ENCODE measurements around the gene TST.

TST gene

DNA sequence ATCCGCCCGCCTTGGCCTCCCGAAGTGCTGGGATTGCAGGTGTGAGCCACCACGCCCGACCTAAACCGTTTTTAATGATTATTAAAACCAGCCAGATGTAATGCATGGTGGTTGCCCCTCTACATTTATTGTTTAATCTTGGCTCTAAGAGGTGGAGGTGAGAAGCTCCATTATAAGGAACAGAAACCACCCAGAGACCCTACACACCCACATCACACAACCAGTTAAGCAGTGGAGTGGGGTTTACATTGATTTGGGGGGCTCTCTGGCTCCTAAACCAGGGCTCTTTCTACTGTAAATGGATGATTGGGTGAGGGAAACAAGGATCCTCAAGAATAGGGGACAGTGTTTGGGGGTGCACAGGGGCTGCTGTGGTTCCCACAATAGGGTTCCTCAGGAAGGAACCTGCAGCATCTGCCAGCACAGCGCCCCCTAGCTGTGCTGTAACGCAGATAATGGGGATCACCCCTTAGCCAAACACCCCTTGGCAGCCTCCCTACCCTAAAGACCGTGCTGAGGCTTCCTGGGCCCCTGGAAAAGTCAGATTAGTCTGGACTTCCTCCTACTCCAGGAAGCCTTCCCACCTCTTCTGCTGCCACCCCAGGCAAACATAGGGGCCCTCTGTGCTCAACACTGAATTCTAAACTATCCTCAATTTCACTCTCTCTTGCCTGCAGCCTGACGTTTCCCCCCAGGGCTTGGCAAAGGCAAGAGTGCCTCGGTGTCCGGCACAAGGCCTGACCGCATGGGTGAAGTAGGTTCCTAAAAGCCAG is 2.6 kb upstream of the TST start:
- H3K27me3 ChIP-seq (replicated peaks; ENCODE audit: control insufficient read depth, insufficient read depth, low read length, poor library complexity, severe bottlenecking), result no peaks in the 10 kb centered on the region
- no peaks in the 10 kb centered on the region for H3K9me3 ChIP-seq (ENCODE audit: control insufficient read depth, low read length)
- H3K27ac ChIP-seq (ENCODE audit: insufficient read depth, low read length, poor library complexity, severe bottlenecking), result no peak overlapping the region
- H3K4me1 ChIP-seq (ENCODE audit: control insufficient read depth, insufficient read depth, low read length, poor library complexity, severe bottlenecking), result peaks cover 8% of the 10 kb centered on the region
- H3K4me3 ChIP-seq (ENCODE audit: insufficient read depth, low read depth, low read length, poor library complexity, severe bottlenecking), result no peak overlapping the region
- DNase-seq, result peak in 2 of 3 donors; percentile 27 to 37
- H3K36me3 ChIP-seq (ENCODE audit: control insufficient read depth, insufficient read depth, low read length), result no peaks in the 10 kb centered on the region

DNA sequence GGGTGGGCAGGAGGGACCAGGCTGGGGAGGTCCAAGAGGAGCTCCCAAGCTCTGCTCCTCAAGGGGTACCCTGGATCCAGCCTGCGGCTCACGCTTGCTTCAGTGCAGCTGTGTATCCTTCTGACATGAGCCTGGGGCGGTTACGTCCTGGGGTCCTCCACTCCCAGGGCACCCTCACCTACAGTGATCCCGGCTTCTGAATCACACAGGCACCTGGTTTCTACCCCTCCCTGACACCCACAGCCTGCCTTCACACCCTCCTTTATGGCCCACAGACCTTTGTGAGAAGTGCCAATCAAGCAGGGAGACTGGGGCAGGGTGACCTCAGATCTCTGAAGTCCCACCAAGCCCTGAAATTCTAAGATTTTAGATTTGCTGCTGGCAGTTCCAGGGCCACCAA is 1.8 kb upstream of the TST start:
- Histone ChIP-seq H3K4me3 (ENCODE audit: insufficient read depth, low read depth, low read length, poor library complexity, severe bottlenecking) (no peak overlapping the region), H3K4me1 (ENCODE audit: control insufficient read depth, insufficient read depth, low read length, poor library complexity, severe bottlenecking) (peaks cover 8% of the 10 kb centered on the region), H3K27me3 (replicated peaks; ENCODE audit: control insufficient read depth, insufficient read depth, low read length, poor library complexity, severe bottlenecking) (no peaks in the 10 kb centered on the region), H3K36me3 (ENCODE audit: control insufficient read depth, insufficient read depth, low read length) (no peaks in the 10 kb centered on the region), H3K27ac (ENCODE audit: insufficient read depth, low read length, poor library complexity, severe bottlenecking) (no peak overlapping the region), H3K9me3 (ENCODE audit: control insufficient read depth, low read length) (no peaks in the 10 kb centered on the region)
- no peak for DNase-seq

DNA sequence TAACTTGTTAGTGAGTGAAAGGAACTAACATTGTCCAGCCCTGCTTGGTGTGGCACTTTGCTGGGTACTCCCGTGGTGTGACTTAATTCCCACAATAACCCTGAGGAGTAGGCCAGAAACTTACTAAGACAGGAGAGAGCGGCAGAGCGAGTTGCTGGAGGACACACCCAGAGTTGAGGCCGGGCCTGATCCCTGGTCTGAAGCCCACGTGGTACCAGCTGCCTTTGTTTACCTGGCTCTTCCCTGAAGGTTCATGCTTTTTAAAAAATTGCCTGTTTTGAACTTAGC is 889 bp upstream of the TST start:
- Histone ChIP-seq H3K4me1 (ENCODE audit: control insufficient read depth, insufficient read depth, low read length, poor library complexity, severe bottlenecking) (peaks cover 8% of the 10 kb centered on the region), H3K27ac (ENCODE audit: insufficient read depth, low read length, poor library complexity, severe bottlenecking) (no peak overlapping the region), H3K36me3 (ENCODE audit: control insufficient read depth, insufficient read depth, low read length) (no peaks in the 10 kb centered on the region), H3K27me3 (replicated peaks; ENCODE audit: control insufficient read depth, insufficient read depth, low read length, poor library complexity, severe bottlenecking) (no peaks in the 10 kb centered on the region), H3K9me3 (ENCODE audit: control insufficient read depth, low read length) (no peaks in the 10 kb centered on the region), H3K4me3 (ENCODE audit: insufficient read depth, low read depth, low read length, poor library complexity, severe bottlenecking) (peak overlapping the region; percentile 80)
- no peak for DNase-seq

DNA sequence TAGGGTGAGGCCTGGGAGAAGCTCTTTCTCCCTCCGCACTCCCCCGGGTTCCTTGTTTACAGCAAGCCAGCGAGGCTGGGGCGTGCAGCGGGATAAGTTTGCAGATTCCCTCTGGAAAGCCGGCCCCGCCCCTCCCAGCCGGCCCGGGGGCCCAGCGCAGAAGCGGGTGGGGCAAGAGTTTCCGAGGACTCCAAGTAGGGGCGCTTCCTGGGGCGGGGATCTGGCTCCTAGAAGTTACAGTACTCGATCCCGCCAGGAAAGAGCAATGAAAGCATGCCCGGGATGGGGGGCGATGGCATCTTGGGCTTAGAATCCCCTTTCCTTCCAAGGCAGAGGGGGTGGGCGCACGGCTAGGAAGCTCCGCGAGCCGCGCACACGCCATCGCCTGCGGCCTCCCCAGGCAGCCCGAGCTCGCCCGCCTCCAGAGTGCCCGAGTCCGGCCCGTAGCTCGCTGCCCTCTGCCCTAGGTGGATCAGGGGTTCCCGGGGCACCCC is 385 bp downstream of the TST start:
- H3K4me3 ChIP-seq (ENCODE audit: insufficient read depth, low read depth, low read length, poor library complexity, severe bottlenecking), result peak overlapping the region; percentile 45
- H3K9me3 ChIP-seq (ENCODE audit: control insufficient read depth, low read length), result no peaks in the 10 kb centered on the region
- H3K36me3 ChIP-seq (ENCODE audit: control insufficient read depth, insufficient read depth, low read length), result no peaks in the 10 kb centered on the region
- H3K27ac ChIP-seq (ENCODE audit: insufficient read depth, low read length, poor library complexity, severe bottlenecking), result no peak overlapping the region
- H3K27me3 ChIP-seq (replicated peaks; ENCODE audit: control insufficient read depth, insufficient read depth, low read length, poor library complexity, severe bottlenecking), result no peaks in the 10 kb centered on the region
- peaks cover 8% of the 10 kb centered on the region for H3K4me1 ChIP-seq (ENCODE audit: control insufficient read depth, insufficient read depth, low read length, poor library complexity, severe bottlenecking)
- no peak for DNase-seq

DNA sequence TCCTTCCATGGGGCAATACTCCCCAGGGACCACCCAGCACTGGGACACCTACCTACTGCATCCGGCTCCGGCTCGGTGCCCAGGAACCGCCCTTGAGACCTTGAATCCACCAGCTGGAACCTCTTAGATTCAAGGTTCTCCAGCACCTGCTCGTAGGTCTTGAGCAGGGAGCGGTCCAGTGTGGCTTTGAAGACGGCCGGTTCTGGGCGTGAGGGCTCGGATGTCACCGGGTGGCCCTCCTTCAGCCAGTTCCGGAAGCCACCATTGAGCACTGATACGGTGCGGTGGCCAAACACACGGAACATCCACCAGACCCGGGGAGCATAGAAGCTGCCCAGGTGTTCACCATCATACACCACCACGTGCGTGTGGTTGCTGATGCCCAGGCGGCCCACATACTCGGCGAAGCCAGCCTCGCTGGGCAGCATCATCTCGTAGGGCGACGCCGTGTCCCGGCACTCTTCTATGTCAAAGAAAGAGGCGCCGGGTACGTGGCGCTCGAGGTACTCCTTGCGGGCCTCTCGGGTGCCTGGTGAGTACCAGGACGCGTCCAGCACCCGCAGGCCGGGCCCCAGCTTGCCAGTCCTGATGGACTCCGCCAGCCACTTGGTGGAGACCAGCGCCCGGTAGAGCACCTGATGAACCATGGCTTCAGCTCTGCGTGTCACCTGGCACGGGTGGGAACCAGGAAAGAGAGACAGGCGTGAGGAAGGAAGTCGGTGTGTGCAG is 997 bp downstream of the TST start:
- Histone ChIP-seq H3K4me1 (ENCODE audit: control insufficient read depth, insufficient read depth, low read length, poor library complexity, severe bottlenecking) (peaks cover 8% of the 10 kb centered on the region), H3K27me3 (replicated peaks; ENCODE audit: control insufficient read depth, insufficient read depth, low read length, poor library complexity, severe bottlenecking) (no peaks in the 10 kb centered on the region), H3K36me3 (ENCODE audit: control insufficient read depth, insufficient read depth, low read length) (no peaks in the 10 kb centered on the region), H3K9me3 (ENCODE audit: control insufficient read depth, low read length) (no peaks in the 10 kb centered on the region), H3K4me3 (ENCODE audit: insufficient read depth, low read depth, low read length, poor library complexity, severe bottlenecking) (no peak overlapping the region), H3K27ac (ENCODE audit: insufficient read depth, low read length, poor library complexity, severe bottlenecking) (no peak overlapping the region)
- DNase-seq, result no peak

DNA sequence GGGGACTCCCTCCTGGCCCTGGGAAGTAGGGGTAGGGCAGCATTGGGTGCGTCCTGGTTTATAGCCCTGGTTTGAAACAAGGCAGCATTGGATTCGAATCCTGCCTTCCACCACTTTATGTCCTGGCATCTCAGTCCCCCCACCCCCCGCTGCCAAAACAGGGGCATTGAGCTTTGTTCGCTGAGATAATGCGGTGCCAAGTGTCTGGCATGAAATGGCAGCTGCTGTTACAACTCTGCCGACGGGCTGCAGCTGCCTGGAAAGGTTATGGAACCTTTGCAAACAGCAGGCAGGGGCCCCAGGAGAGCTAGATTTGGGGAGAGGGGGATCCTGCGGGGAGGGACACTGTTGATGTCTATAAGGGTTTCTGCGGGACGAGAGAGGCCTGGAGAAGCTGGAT is 1.9 kb downstream of the TST start:
- H3K4me1 ChIP-seq (ENCODE audit: control insufficient read depth, insufficient read depth, low read length, poor library complexity, severe bottlenecking), result peaks cover 8% of the 10 kb centered on the region
- no peaks in the 10 kb centered on the region for H3K27me3 ChIP-seq (replicated peaks; ENCODE audit: control insufficient read depth, insufficient read depth, low read length, poor library complexity, severe bottlenecking)
- no peak overlapping the region for H3K4me3 ChIP-seq (ENCODE audit: insufficient read depth, low read depth, low read length, poor library complexity, severe bottlenecking)
- H3K9me3 ChIP-seq (ENCODE audit: control insufficient read depth, low read length), result no peaks in the 10 kb centered on the region
- H3K36me3 ChIP-seq (ENCODE audit: control insufficient read depth, insufficient read depth, low read length), result no peaks in the 10 kb centered on the region
- no peak for DNase-seq
- no peak overlapping the region for H3K27ac ChIP-seq (ENCODE audit: insufficient read depth, low read length, poor library complexity, severe bottlenecking)

DNA sequence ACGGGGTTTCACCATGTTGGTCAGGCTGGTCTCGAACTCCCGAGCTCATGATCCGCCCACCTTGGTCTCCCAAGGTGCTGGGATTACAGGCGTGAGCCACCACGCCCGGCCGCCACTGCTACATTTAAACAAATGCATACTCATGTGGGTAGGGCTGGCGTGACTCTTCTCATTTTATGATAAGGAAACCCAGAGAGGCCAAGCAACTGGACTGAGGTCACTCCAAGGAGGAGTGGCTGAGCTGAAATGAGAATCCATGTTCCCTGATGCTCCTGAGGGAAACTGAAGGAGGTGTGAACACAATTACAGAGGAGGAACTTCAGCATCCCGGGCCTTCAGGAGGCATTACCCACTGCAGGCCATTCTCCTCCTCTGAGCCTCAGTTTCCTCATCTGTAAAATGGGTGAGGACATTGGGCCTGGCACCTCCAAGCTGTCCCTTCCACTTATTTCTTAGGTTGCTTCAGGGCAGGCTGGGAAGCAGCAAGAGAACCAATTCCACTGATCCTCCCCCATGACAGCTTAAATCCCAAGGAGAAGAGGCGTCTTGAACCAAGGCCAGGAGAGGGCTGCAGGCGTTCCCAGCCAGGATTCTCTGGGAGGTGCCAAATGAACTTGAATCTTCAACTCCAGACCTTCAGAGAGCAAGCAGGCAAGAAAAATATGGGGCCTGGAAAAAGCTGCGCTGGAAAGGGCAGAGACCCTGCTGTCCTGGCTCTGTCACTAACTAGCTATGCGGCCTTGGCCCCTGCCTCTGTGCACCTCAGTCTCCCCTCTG is 2.9 kb downstream of the TST start:
- DNase-seq, result no peak
- no peaks in the 10 kb centered on the region for H3K36me3 ChIP-seq (ENCODE audit: control insufficient read depth, insufficient read depth, low read length)
- H3K9me3 ChIP-seq (ENCODE audit: control insufficient read depth, low read length), result no peaks in the 10 kb centered on the region
- H3K27ac ChIP-seq (ENCODE audit: insufficient read depth, low read length, poor library complexity, severe bottlenecking), result no peak overlapping the region
- no peaks in the 10 kb centered on the region for H3K27me3 ChIP-seq (replicated peaks; ENCODE audit: control insufficient read depth, insufficient read depth, low read length, poor library complexity, severe bottlenecking)
- H3K4me1 ChIP-seq (ENCODE audit: control insufficient read depth, insufficient read depth, low read length, poor library complexity, severe bottlenecking), result peaks cover 8% of the 10 kb centered on the region
- H3K4me3 ChIP-seq (ENCODE audit: insufficient read depth, low read depth, low read length, poor library complexity, severe bottlenecking), result no peak overlapping the region

DNA sequence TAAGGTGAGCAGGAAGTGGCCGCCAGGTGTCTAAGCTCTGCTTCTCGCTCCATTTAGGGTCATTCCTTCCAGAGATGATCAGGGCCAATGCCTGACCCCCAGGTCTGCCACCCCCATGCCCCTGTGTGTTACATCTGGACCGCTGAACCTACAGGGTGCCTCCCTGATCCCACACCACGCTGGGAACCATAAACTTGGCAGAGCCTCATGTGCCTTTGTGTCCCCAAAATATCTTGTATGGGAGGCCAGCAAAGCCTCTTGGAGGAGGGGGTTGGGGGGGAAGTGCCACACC is 3.7 kb downstream of the TST start:
- no peak for DNase-seq
- Histone ChIP-seq H3K4me1 (ENCODE audit: control insufficient read depth, insufficient read depth, low read length, poor library complexity, severe bottlenecking) (peaks cover 8% of the 10 kb centered on the region), H3K27me3 (replicated peaks; ENCODE audit: control insufficient read depth, insufficient read depth, low read length, poor library complexity, severe bottlenecking) (no peaks in the 10 kb centered on the region), H3K4me3 (ENCODE audit: insufficient read depth, low read depth, low read length, poor library complexity, severe bottlenecking) (no peak overlapping the region), H3K27ac (ENCODE audit: insufficient read depth, low read length, poor library complexity, severe bottlenecking) (no peak overlapping the region), H3K36me3 (ENCODE audit: control insufficient read depth, insufficient read depth, low read length) (no peaks in the 10 kb centered on the region), H3K9me3 (ENCODE audit: control insufficient read depth, low read length) (no peaks in the 10 kb centered on the region)

DNA sequence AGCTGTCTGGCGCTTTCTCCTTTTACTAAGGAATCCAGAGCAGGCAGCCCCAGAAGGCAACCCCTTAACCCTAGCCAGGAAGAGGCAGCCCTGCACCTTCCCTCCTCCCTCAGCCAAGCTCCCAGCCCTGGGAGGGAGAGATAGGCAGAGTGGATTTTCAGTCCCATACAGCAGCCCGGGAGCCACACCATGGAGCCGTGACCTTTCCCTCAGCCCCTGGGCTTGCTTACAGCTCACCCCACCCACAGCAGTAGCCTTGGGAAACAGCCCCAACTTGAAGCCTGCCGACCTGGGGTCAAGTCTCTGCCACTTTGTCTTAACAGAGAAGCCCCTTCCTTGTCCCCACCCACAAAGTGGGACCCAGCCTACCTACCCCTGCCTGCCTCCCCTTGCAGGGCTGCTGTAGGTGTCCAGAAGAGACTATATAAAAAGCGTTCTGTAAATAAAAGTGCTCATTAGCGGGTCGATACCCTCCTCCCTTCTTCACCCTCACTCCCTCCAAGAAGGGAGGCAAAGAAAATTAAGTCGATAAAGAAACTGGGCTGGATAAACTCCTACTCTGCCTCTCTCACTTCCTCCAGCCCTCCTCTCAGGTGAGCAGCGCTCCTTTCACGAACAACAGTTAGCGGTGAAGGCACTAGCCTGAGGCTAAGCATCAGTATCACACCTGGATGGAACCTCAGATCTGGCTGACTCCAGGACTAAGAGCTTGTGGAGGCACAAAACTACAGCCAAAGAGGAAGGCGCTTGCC is 4.2 kb downstream of the TST start:
- Histone ChIP-seq H3K27me3 (replicated peaks; ENCODE audit: control insufficient read depth, insufficient read depth, low read length, poor library complexity, severe bottlenecking) (no peaks in the 10 kb centered on the region), H3K36me3 (ENCODE audit: control insufficient read depth, insufficient read depth, low read length) (no peaks in the 10 kb centered on the region), H3K27ac (ENCODE audit: insufficient read depth, low read length, poor library complexity, severe bottlenecking) (no peak overlapping the region), H3K9me3 (ENCODE audit: control insufficient read depth, low read length) (no peaks in the 10 kb centered on the region), H3K4me1 (ENCODE audit: control insufficient read depth, insufficient read depth, low read length, poor library complexity, severe bottlenecking) (peaks cover 5% of the 10 kb centered on the region), H3K4me3 (ENCODE audit: insufficient read depth, low read depth, low read length, poor library complexity, severe bottlenecking) (no peak overlapping the region)
- DNase-seq, result no peak
